Uterus (tissue), 4 donors: ENCODE data around the gene IQSEC1. TPM values are rescaled to one million over a fixed set of nuclear protein-coding genes. Genes with fewer than 3 reads are reported as not detected.
"Not testable (repeated sequence)": the region's sequence is repeated elsewhere in the genome, so short reads cannot be mapped to it uniquely, and the experiment has no call there.

Source experiments
- DNase-seq, 2 donors: peaks; one replicate each; pipeline ENCODE4 v3.0.0-alpha.2; 2019 to 2020
- H3K27ac ChIP-seq, 2 donors: fragments of 200-600 bp; sonication (generic); 1 replicate in 1 of 2; 2 replicates in 1 of 2; pipeline ENCODE4 v1.5.1; 2016 to 2018
- H3K27me3 ChIP-seq, 2 donors: fragments of 200-600 bp; sonication (generic); one replicate each; pipeline ENCODE4 v1.5.1; 2018 to 2019; ENCODE audit warnings: control low read depth in 1 of 2
- H3K36me3 ChIP-seq, 2 donors: fragments of 200-600 bp; sonication (generic); one replicate each; pipeline ENCODE4 v1.5.1; 2019; ENCODE audit warnings: control low read depth in 1 of 2
- H3K4me1 ChIP-seq, 2 donors: fragments of 200-600 bp; sonication (generic); one replicate each; pipeline ENCODE4 v1.5.1; 2018 to 2019; ENCODE audit warnings: control low read depth in 1 of 2
- H3K4me3 ChIP-seq, 2 donors: fragments of 200-600 bp; sonication (generic); 1 replicate in 1 of 2; 2 replicates in 1 of 2; pipeline ENCODE4 v1.5.1; 2018 to 2019; ENCODE audit warnings: mild to moderate bottlenecking in 1 of 2
- H3K9me3 ChIP-seq, 2 donors: fragments of 200-600 bp; sonication (generic); one replicate each; pipeline ENCODE4 v1.5.1; 2019; ENCODE audit warnings: control low read depth in 1 of 2
- CTCF ChIP-seq, 4 experiments: fragments of 200-600 bp in 2 of 4; fragments of 450-650 bp in 2 of 4; sonication (generic) in 2 of 4; IDR thresholded peaks; one replicate each; pipeline ENCODE4 v1.5.1; 2016 to 2019; ENCODE audit warnings: antibody characterized with exemption in 4 of 4, mild to moderate bottlenecking in 2 of 4, moderate library complexity in 1 of 4
- POLR2A ChIP-seq, 2 donors: fragments of 450-650 bp; IDR thresholded peaks; one replicate each; pipeline ENCODE4 v1.6.1; 2016; ENCODE audit warnings: antibody characterized with exemption in 2 of 2, mild to moderate bottlenecking in 1 of 2, moderate library complexity in 1 of 2
- intact Hi-C: fragments of 100-400 bp; cut with DNase I; formaldehyde crosslinking; loops from one replicate; pipeline ENCODE4 v1.15.1; 2023; ENCODE audit warnings: low total_unique reads
- small RNA-seq: library from RNA; depleted of rRNA; stranded (forward); fragments of <200 nt; gene quantifications from one replicate; pipeline ENCODE3, GENCODE V24; 2016
- total RNA-seq, 4 donors: library from RNA; depleted of rRNA in 3 of 4; stranded (reverse); fragments of >200 nt in 3 of 4; gene quantifications; one replicate each; pipeline versions ENCODE4 v1.1.0 to v1.2.4, GENCODE V29; 2014 to 2023
- donor health status: DM: yes; HTN: yes; CAD: no.

The IQSEC1 gene
- total RNA-seq, 4 donors from 2014 or later, result 17.9 to 61.4 (median 49.7) TPM

- Histone ChIP-seq H3K9me3 (no peaks in the 10 kb centered on the region), H3K27me3 (no peaks in the 10 kb centered on the region), H3K36me3 (no peaks in the 10 kb centered on the region), H3K4me3 (no peak overlapping the region), H3K4me1 (no peaks in the 10 kb centered on the region), H3K27ac (no peak overlapping the region)
- intact Hi-C loops, result no loop called here
- TF ChIP-seq CTCF (IDR thresholded peaks at IDR 0.05) (no peak), POLR2A (IDR thresholded peaks at IDR 0.05) (no peak)
- no peak for DNase-seq
Observed at GRCh38 chr3:12859840-12860239, 213.4 kb downstream of the IQSEC1 start.

- H3K27ac ChIP-seq, result no peak overlapping the region
- no peak overlapping the region for H3K4me3 ChIP-seq
- no peaks in the 10 kb centered on the region for H3K36me3 ChIP-seq
- H3K9me3 ChIP-seq, result no peaks in the 10 kb centered on the region
- no peak for DNase-seq
- H3K27me3 ChIP-seq, result no peaks in the 10 kb centered on the region
- intact Hi-C loops, result no loop called here
- TF ChIP-seq POLR2A (IDR thresholded peaks at IDR 0.05) (no peak), CTCF (IDR thresholded peaks at IDR 0.05) (no peak)
- no peaks in the 10 kb centered on the region for H3K4me1 ChIP-seq
Observed at GRCh38 chr3:12856626-12857025, 216.6 kb downstream of the IQSEC1 start.

GRCh38 chr3:12854565-12854964 is 218.7 kb downstream of the IQSEC1 start:
- no peaks in the 10 kb centered on the region for H3K36me3 ChIP-seq
- no peaks in the 10 kb centered on the region for H3K27me3 ChIP-seq
- intact Hi-C loops, result no loop called here
- no peak for DNase-seq
- TF ChIP-seq POLR2A (IDR thresholded peaks at IDR 0.05), result no peak
- no peak for TF ChIP-seq CTCF (IDR thresholded peaks at IDR 0.05)
- H3K27ac ChIP-seq, result no peak overlapping the region
- no peaks in the 10 kb centered on the region for H3K4me1 ChIP-seq
- H3K4me3 ChIP-seq, result no peak overlapping the region
- no peaks in the 10 kb centered on the region for H3K9me3 ChIP-seq

GRCh38 chr3:12853847-12854246 is 219.4 kb downstream of the IQSEC1 start:
- H3K4me1 ChIP-seq, H3K9me3 ChIP-seq, H3K36me3 ChIP-seq, H3K4me3 ChIP-seq, intact Hi-C loops, H3K27me3 ChIP-seq, H3K27ac ChIP-seq, DNase-seq: not testable (repeated sequence)

GRCh38 chr3:12852201-12852600 is 221.0 kb downstream of the IQSEC1 start:
- Histone ChIP-seq H3K27me3 (no peaks in the 10 kb centered on the region), H3K27ac (no peak overlapping the region), H3K36me3 (no peaks in the 10 kb centered on the region), H3K9me3 (no peaks in the 10 kb centered on the region), H3K4me1 (no peaks in the 10 kb centered on the region), H3K4me3 (no peak overlapping the region)
- TF ChIP-seq CTCF (IDR thresholded peaks at IDR 0.05), result no peak
- no peak for TF ChIP-seq POLR2A (IDR thresholded peaks at IDR 0.05)
- intact Hi-C loops, result no loop called here
- no peak for DNase-seq

Small RNA genes lying within 50 kb of the gene (small RNA-seq; reads per million reads assigned to genes)
- gene AC034198.1 (not detected), gene AC069271.1 (not detected)

Other genes starting within 250 kb of the IQSEC1 start
- 1,000 to 10,000 TPM in 3 of 4 donors, 100 to 1,000 TPM in 1; 538 to 9,435 (median 3,478) TPM for gene RPL32, start 231.9 kb downstream of the IQSEC1 start, total RNA-seq